Endothelial cell (in vitro differentiated cells): ENCODE data around the gene CXXC4. TPM values are rescaled to one million over a fixed set of nuclear protein-coding genes. Genes with fewer than 3 reads are reported as not detected.

Experiments used
- DNase-seq: peaks from one replicate; pipeline ENCODE4 v3.0.0; 2021; ENCODE audit warnings: low spot score
- H3K27ac Mint-ChIP-seq: one replicate; pipeline ENCODE4 v1.8.0; 2021; ENCODE audit warnings: mixed read lengths, inconsistent platforms; ENCODE audit not compliant: unreplicated experiment
- H3K27me3 Mint-ChIP-seq: one replicate; pipeline ENCODE4 v1.8.0; 2021; ENCODE audit warnings: mild to moderate bottlenecking, moderate library complexity, mixed read lengths, inconsistent platforms; ENCODE audit not compliant: unreplicated experiment
- H3K36me3 Mint-ChIP-seq: one replicate; pipeline ENCODE4 v1.8.0; 2021; ENCODE audit warnings: mild to moderate bottlenecking, low read depth, mixed read lengths, inconsistent platforms; ENCODE audit not compliant: unreplicated experiment
- H3K4me1 Mint-ChIP-seq: one replicate; pipeline ENCODE4 v1.8.0; 2021; ENCODE audit warnings: mild to moderate bottlenecking, mixed read lengths, inconsistent platforms; ENCODE audit not compliant: unreplicated experiment
- H3K4me3 Mint-ChIP-seq: one replicate; pipeline ENCODE4 v1.8.0; 2021; ENCODE audit warnings: mild to moderate bottlenecking, mixed read lengths, inconsistent platforms; ENCODE audit not compliant: unreplicated experiment
- H3K9me3 Mint-ChIP-seq: one replicate; pipeline ENCODE4 v1.8.0; 2021; ENCODE audit warnings: mixed read lengths, inconsistent platforms; ENCODE audit not compliant: unreplicated experiment
- CTCF ChIP-seq: fragments of 200-600 bp; sonication (generic); IDR thresholded peaks from one replicate; pipeline ENCODE4 v1.5.0; 2021; ENCODE audit warnings: antibody characterized with exemption; ENCODE audit not compliant: unreplicated experiment
- total RNA-seq: library from RNA; stranded (reverse); fragmentation: NEBNext Ultra II Directional; extraction: Animal tissue kit (Norgen Biotek cat#: 25700); gene quantifications from one replicate; pipeline ENCODE4 v1.2.1, GENCODE V29; 2021; ENCODE audit not compliant: unreplicated experiment

CXXC4 gene
- total RNA-seq, 1 donor from 2014 or later = 1.6 TPM

DNA sequence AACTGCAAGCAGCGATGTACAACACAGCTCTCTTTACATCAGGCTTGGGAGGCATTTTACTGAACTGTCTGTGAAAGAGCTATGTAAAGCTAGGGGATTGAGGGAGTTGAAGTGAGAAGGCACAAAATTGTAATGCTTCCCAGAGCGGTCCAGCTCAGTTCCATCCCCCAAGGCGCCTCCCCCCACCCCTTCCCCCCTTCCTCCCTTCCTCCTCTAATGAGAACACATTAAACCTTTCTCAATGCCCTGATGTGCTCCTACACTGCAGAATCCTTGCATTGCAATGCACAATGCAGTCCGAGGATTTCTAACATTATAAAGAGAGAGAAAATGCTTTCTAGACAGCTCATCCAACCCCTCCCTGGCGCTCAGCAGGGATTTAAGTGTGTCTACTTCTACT, 73.9 kb downstream of the CXXC4 start:
- Mint-ChIP-seq H3K4me3 (no peak overlapping the region), H3K27me3 (no peaks in the 10 kb centered on the region), H3K9me3 (no peaks in the 10 kb centered on the region), H3K27ac (no peak overlapping the region), H3K36me3 (no peaks in the 10 kb centered on the region), H3K4me1 (peaks cover 4% of the 10 kb centered on the region)
- no peak for TF ChIP-seq CTCF
- no peak for DNase-seq
